GM12873 (cell line): ENCODE measurements around the gene COLGALT1.

ENCODE experiments used
- CTCF ChIP-seq: IDR thresholded peaks from 2 replicates; pipeline ENCODE4 v1.5.1; 2012; ENCODE audit warnings: low read depth, mild to moderate bottlenecking, moderate library complexity, low read length, control low read depth; ENCODE audit not compliant: insufficient read depth; ENCODE audit errors: missing control alignments

Gene COLGALT1

GRCh38 chr19:17616686-17616960, 61.2 kb downstream of the COLGALT1 start:
- no peak for TF ChIP-seq CTCF

GRCh38 chr19:17616961-17617806, 61.7 kb downstream of the COLGALT1 start:
- TF ChIP-seq CTCF = no peak

GRCh38 chr19:17617807-17618192, 62.4 kb downstream of the COLGALT1 start:
- TF ChIP-seq CTCF = no peak

- TF ChIP-seq CTCF = no peak
These were observed 62.9 kb downstream of the COLGALT1 start for GRCh38 chr19:17618281-17618903.

- no peak for TF ChIP-seq CTCF
These were observed 63.5 kb downstream of the COLGALT1 start for GRCh38 chr19:17618936-17619335.

GRCh38 chr19:17620696-17621095, 65.2 kb downstream of the COLGALT1 start:
- no peak for TF ChIP-seq CTCF

GRCh38 chr19:17623224-17623935, 67.9 kb downstream of the COLGALT1 start:
- TF ChIP-seq CTCF = no peak
